Thyroid gland (tissue), 4 donors: ENCODE results near the gene ELOVL2. TPM values are rescaled to one million over a fixed set of nuclear protein-coding genes. Genes with fewer than 3 reads are reported as not detected.

ENCODE experiments used
- DNase-seq, 2 donors: peaks; one replicate each; pipeline ENCODE4 v3.0.0-alpha.2; 2019
- H3K27ac ChIP-seq, 3 donors: fragments of 200-600 bp; sonication (generic); 1 replicate in 2 of 3; 2 replicates in 1 of 3; pipeline ENCODE4 v1.5.1; 2016 to 2019; ENCODE audit warnings: mild to moderate bottlenecking in 1 of 3, moderate library complexity in 1 of 3
- H3K27me3 ChIP-seq: fragments of 200-600 bp; sonication (generic); one replicate; pipeline ENCODE4 v1.5.1; 2019
- H3K36me3 ChIP-seq, 2 donors: fragments of 200-600 bp; sonication (generic); one replicate each; pipeline ENCODE4 v1.5.1; 2016 to 2019
- H3K4me1 ChIP-seq, 2 donors: fragments of 200-600 bp; sonication (generic); one replicate each; pipeline ENCODE4 v1.5.1; 2017 to 2019
- H3K4me3 ChIP-seq, 3 donors: fragments of 200-600 bp; sonication (generic); replicated peaks in 1 of 3; 1 replicate in 2 of 3; 2 replicates in 1 of 3; pipeline ENCODE4 v1.5.1; 2016; ENCODE audit warnings: mild to moderate bottlenecking in 1 of 3
- H3K9me3 ChIP-seq: fragments of 200-600 bp; sonication (generic); one replicate; pipeline ENCODE4 v1.5.1; 2017
- CTCF ChIP-seq, 6 experiments: fragments of 200-600 bp in 3 of 6; fragments of 450-650 bp in 3 of 6; sonication (generic) in 3 of 6; IDR thresholded peaks; one replicate each; pipeline ENCODE4 v1.5.1; 2016 to 2019; ENCODE audit warnings: antibody characterized with exemption in 6 of 6, mild to moderate bottlenecking in 2 of 6, inconsistent platforms in 1 of 6, moderate library complexity in 1 of 6
- POLR2A ChIP-seq, 2 donors: fragments of 450-650 bp; IDR thresholded peaks; one replicate each; pipeline ENCODE4 v1.6.1; 2017; ENCODE audit warnings: antibody characterized with exemption in 2 of 2, mild to moderate bottlenecking in 2 of 2, moderate library complexity in 1 of 2
- WGBS, 2 donors: methylation state at CpG; one replicate each; pipeline ENCODE4 v1.1.5; 2017; 5-methylcytosine and 5-hydroxymethylcytosine counted together
- intact Hi-C: fragments of 100-400 bp; cut with DNase I; formaldehyde crosslinking; loops from one replicate; pipeline ENCODE4 v1.15.1; 2023
- total RNA-seq, 4 donors: library from RNA; depleted of rRNA; stranded (reverse); fragments of >200 nt; gene quantifications; one replicate each; pipeline ENCODE4 v1.2.3, GENCODE V29; 2016

ELOVL2 gene
- total RNA-seq, 4 donors from 2014 or later: 0.27 to 1.0 (median 0.72) TPM

GRCh38 chr6:10963113-10963512 is 81.0 kb downstream of the ELOVL2 start:
- Histone ChIP-seq H3K4me3 (no peak overlapping the region), H3K27me3 (no peaks in the 10 kb centered on the region), H3K4me1 (no peaks in the 10 kb centered on the region), H3K9me3 (no peaks in the 10 kb centered on the region), H3K27ac (no peak overlapping the region), H3K36me3 (no peaks in the 10 kb centered on the region)
- no peak for DNase-seq
- intact Hi-C loops: no loop called here
- WGBS, 2 donors: 72 to 74% methylated on average over 2 of the region's 2 CpGs
- TF ChIP-seq POLR2A (IDR thresholded peaks at IDR 0.05) (no peak), CTCF (IDR thresholded peaks at IDR 0.05) (no peak)

- no peaks in the 10 kb centered on the region for H3K36me3 ChIP-seq
- no peaks in the 10 kb centered on the region for H3K9me3 ChIP-seq
- WGBS, 2 donors: 55 to 80% methylated on average over 1 of the region's 1 CpG
- H3K27ac ChIP-seq: no peak overlapping the region
- H3K4me1 ChIP-seq: no peaks in the 10 kb centered on the region
- intact Hi-C loops: no loop called here
- DNase-seq: no peak
- H3K4me3 ChIP-seq: no peak overlapping the region
- no peaks in the 10 kb centered on the region for H3K27me3 ChIP-seq
- no peak for TF ChIP-seq CTCF (IDR thresholded peaks at IDR 0.05)
- TF ChIP-seq POLR2A (IDR thresholded peaks at IDR 0.05): no peak
Observed at GRCh38 chr6:10962673-10963072, 81.4 kb downstream of the ELOVL2 start.

- H3K27me3 ChIP-seq: no peaks in the 10 kb centered on the region
- no peaks in the 10 kb centered on the region for H3K36me3 ChIP-seq
- WGBS, 2 donors: 78 to 89% methylated on average over 3 of the region's 3 CpGs
- TF ChIP-seq POLR2A (IDR thresholded peaks at IDR 0.05) (no peak), CTCF (IDR thresholded peaks at IDR 0.05) (no peak)
- H3K4me3 ChIP-seq: no peak overlapping the region
- H3K4me1 ChIP-seq: no peaks in the 10 kb centered on the region
- intact Hi-C loops: no loop called here
- no peak overlapping the region for H3K27ac ChIP-seq
- no peaks in the 10 kb centered on the region for H3K9me3 ChIP-seq
- DNase-seq: no peak
Observed at GRCh38 chr6:10961837-10962236, 82.3 kb downstream of the ELOVL2 start.

GRCh38 chr6:10960171-10960570 is 83.9 kb downstream of the ELOVL2 start:
- intact Hi-C loops: no loop called here
- 83 to 94% methylated on average over 2 of the region's 2 CpGs for WGBS, 2 donors

GRCh38 chr6:10957414-10957886 is 86.7 kb downstream of the ELOVL2 start:
- no peak overlapping the region for H3K4me3 ChIP-seq
- H3K27me3 ChIP-seq: no peaks in the 10 kb centered on the region
- no peaks in the 10 kb centered on the region for H3K36me3 ChIP-seq
- no peak for TF ChIP-seq CTCF (IDR thresholded peaks at IDR 0.05)
- TF ChIP-seq POLR2A (IDR thresholded peaks at IDR 0.05): no peak
- intact Hi-C loops: loop anchor here (10.0 kb wide), 1 partner anchor 617 kb away; no protein-coding TSS in a partner anchor
- WGBS, 2 donors: 76 to 93% methylated on average over 6 of the region's 6 CpGs
- H3K9me3 ChIP-seq: no peaks in the 10 kb centered on the region
- no peak overlapping the region for H3K27ac ChIP-seq
- H3K4me1 ChIP-seq: no peaks in the 10 kb centered on the region
- no peak for DNase-seq

More at GRCh38 chr6:10960171-10960570, 83.9 kb downstream of the ELOVL2 start:
- Histone ChIP-seq H3K4me3 (no peak overlapping the region), H3K4me1 (no peaks in the 10 kb centered on the region), H3K36me3 (no peaks in the 10 kb centered on the region), H3K9me3 (no peaks in the 10 kb centered on the region), H3K27ac (no peak overlapping the region), H3K27me3 (no peaks in the 10 kb centered on the region)
- no peak for TF ChIP-seq CTCF (IDR thresholded peaks at IDR 0.05)
- TF ChIP-seq POLR2A (IDR thresholded peaks at IDR 0.05): no peak
- DNase-seq: no peak
